Measurements from ENCODE around the gene ZFAND3. TPM values are rescaled to one million over a fixed set of nuclear protein-coding genes. Genes with fewer than 3 reads are reported as not detected.
A peak's percentile ranks its signal among the peaks of the same experiment; 100 is the strongest.
"Not testable (repeated sequence)": the region's sequence is repeated elsewhere in the genome, so short reads cannot be mapped to it uniquely, and the experiment has no call there.

Gene ZFAND3
- total and polyA plus RNA-seq, 8 donors = 65.9 to 125 (median 118) TPM

DNA sequence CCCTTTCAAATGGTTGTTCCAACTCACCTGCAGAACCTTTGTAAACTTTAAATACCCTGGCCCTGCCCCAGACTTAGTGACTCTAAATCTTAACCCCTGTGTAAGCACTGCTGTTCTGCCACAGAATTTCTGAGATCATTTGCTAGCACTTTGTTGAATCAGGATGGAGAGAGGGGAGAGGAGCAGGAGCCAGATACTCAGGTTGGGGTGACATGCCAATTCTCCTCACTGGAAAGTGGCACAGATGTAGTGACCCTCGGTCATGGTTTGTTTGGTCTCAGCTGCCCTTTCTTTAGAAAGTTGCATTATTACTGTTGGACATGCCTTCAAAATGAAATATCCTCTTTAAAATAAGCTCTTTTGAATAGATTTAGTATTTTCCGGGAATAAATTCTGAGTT is 168.0 kb downstream of the ZFAND3 start:
- peaks cover 19 to 31% of the 10 kb centered on the region in 2 donors for H3K4me1 ChIP-seq

DNA sequence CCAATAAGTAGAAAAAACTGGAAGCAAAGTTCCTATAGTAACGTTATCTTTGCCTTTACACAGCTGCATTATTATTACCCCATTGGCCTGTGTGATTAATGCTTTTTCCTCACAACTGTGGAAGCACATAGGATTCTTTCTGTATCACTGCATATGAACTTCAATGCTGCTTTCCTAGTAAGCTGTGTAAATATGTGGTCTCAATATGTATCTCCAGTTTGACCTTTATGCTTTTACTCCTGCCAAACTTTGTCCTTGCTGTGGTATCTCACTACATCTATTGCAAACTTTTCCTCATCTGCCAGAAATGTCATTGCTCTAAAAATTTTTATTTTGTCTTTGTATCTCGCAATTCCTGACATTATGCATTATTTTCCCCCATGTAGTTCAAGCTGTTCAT is 168.6 kb downstream of the ZFAND3 start:
- H3K9me3 ChIP-seq = no peaks in the 10 kb centered on the region
- no peaks in the 10 kb centered on the region for H3K27me3 ChIP-seq
- H3K4me3 ChIP-seq = no peak overlapping the region
- no peak overlapping the region for H3K27ac ChIP-seq
- H3K4me1 ChIP-seq = peaks cover 19 to 31% of the 10 kb centered on the region in 2 donors
- peak; percentile 38 for ATAC-seq
- H3K36me3 ChIP-seq = no peaks in the 10 kb centered on the region
- TF ChIP-seq, protein P1, sequence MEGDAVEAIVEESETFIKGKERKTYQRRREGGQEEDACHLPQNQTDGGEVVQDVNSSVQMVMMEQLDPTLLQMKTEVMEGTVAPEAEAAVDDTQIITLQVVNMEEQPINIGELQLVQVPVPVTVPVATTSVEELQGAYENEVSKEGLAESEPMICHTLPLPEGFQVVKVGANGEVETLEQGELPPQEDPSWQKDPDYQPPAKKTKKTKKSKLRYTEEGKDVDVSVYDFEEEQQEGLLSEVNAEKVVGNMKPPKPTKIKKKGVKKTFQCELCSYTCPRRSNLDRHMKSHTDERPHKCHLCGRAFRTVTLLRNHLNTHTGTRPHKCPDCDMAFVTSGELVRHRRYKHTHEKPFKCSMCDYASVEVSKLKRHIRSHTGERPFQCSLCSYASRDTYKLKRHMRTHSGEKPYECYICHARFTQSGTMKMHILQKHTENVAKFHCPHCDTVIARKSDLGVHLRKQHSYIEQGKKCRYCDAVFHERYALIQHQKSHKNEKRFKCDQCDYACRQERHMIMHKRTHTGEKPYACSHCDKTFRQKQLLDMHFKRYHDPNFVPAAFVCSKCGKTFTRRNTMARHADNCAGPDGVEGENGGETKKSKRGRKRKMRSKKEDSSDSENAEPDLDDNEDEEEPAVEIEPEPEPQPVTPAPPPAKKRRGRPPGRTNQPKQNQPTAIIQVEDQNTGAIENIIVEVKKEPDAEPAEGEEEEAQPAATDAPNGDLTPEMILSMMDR (IDR thresholded peaks at IDR 0.05) = no peak
- peak in 1 of 4 donors; percentile 46 for DNase-seq
- intact Hi-C loops (cut with DNase I) = no loop called here

More for the DNA sequence above, 168.0 kb downstream of the ZFAND3 start:
- H3K36me3 ChIP-seq = no peaks in the 10 kb centered on the region
- no peak overlapping the region for H3K4me3 ChIP-seq
- ATAC-seq (peak; percentile 12), DNase-seq (no peak)
- H3K27ac ChIP-seq = no peak overlapping the region
- H3K9me3 ChIP-seq = no peaks in the 10 kb centered on the region
- no peaks in the 10 kb centered on the region for H3K27me3 ChIP-seq
- TF ChIP-seq, protein P1 (IDR thresholded peaks at IDR 0.05) = no peak
- intact Hi-C loops (cut with DNase I) = no loop called here

DNA sequence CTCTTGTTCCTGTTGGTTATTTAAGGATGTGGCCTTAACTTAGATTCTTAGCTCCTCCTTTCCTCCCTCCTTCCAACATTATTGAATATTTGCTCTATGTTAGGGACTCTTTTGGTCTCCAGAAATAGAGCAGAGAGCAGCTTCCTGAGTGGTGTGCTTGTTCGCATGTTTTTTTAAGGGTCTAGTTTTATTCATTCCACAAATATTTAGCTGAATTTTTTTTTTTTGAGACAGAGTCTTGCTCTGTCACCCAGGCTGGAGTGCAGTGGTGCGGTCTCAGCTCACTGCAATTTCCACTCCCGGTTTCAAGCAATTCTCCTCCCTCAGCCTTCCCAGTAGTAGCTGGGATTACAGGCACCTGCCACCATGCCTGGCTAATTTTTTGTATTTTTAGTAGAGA is 169.2 kb downstream of the ZFAND3 start:
- intact Hi-C loops (cut with DNase I) = no loop called here
- no peak overlapping the region for H3K27ac ChIP-seq

DNA sequence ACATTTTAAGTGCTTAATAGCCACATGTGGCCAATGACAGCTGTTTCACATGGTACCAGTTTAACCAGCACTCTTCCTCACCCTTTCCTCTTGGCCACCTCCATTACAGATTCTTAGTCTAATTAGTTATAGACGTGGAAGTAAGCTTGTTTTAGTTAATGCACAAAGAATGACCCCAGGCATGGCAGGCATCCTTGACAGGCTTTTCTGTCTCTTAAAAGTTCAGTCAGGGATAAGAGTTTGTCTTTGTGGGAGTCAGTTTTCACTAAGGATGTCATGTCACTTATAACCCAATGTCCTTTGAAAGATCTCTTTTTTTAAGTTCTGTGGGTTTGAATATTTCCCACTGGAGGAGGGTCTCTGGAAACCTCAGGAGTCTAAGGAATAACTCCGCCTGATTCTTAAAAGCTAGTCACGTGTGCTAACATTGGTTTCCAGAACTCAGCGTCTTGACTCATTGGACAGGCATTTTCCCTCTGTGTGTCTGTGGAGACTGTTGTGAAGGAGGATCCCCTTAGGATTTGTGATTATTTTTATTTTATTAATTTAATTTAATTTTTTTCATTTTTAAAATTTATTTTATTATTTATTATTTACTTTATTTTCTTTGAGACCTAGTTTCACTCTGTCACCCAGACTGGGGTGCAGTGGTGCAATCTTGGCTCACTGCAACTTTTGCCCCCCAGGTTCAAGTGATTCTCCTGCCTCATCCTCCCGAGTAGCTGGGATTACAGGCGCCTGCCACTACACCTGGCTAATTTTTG is 171.4 kb downstream of the ZFAND3 start:
- intact Hi-C loops (cut with DNase I) = no loop called here
- ATAC-seq = peak; percentile 43
- H3K27ac ChIP-seq = no peak overlapping the region

More for the DNA sequence above, 169.2 kb downstream of the ZFAND3 start:
- no peaks in the 10 kb centered on the region for H3K9me3 ChIP-seq
- no peaks in the 10 kb centered on the region for H3K36me3 ChIP-seq
- no peak for DNase-seq
- TF ChIP-seq, protein P1 (IDR thresholded peaks at IDR 0.05) = no peak
- no peaks in the 10 kb centered on the region for H3K27me3 ChIP-seq
- H3K4me1 ChIP-seq = peaks cover 19 to 31% of the 10 kb centered on the region in 2 donors
- ATAC-seq = peak; percentile 52
- no peak overlapping the region for H3K4me3 ChIP-seq

DNA sequence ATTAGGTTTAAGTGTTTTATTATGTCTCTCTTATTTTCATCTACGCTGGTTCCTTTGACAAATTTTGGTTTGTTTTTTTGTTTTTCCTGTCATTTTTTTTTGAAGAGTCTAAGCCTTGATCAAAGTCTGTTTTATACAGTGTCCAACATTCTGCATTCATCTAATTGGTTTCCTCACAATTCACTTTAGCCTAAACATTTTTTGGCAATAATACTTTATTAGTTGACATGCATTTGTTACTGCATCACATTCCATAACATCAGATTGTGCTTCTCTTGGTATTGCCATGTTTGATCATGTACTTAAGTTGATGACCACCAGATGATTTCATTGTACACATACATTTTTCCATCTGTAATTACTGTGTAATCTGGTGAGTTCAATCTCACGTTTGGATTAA is 173.2 kb downstream of the ZFAND3 start:
- Histone ChIP-seq H3K27ac (no peak overlapping the region), H3K9me3 (no peaks in the 10 kb centered on the region), H3K36me3 (no peaks in the 10 kb centered on the region), H3K27me3 (no peaks in the 10 kb centered on the region), H3K4me3 (no peak overlapping the region), H3K4me1 (peaks cover 15 to 19% of the 10 kb centered on the region in 2 donors)
- intact Hi-C loops (cut with DNase I) = no loop called here
- DNase-seq (no peak), ATAC-seq (no peak)
- TF ChIP-seq, protein P1 (IDR thresholded peaks at IDR 0.05) = no peak

More for the DNA sequence above, 171.4 kb downstream of the ZFAND3 start:
- Histone ChIP-seq H3K27me3 (no peaks in the 10 kb centered on the region), H3K36me3 (no peaks in the 10 kb centered on the region), H3K4me3 (no peak overlapping the region), H3K9me3 (no peaks in the 10 kb centered on the region), H3K4me1 (peaks cover 25 to 31% of the 10 kb centered on the region in 2 donors)
- TF ChIP-seq, protein P1 (IDR thresholded peaks at IDR 0.05) = no peak
- DNase-seq = no peak

DNA sequence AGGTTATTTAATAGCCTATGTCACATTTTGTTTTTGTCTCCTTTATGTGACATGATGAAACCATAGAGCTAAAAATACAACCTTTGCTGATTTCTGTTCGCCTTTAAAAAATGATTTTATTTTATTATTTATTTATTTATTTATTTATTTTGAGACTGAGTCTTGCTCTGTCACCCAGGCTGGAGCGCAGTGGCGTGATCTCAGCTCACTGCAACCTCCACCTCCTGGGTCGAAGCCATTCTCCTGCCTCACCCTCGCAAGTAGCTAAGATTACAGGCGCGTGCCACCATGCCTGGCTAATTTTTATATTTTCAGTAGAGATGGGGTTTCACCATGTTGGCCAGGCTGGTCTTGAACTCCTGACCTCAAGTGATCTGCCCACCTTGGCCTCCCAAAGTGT is 173.7 kb downstream of the ZFAND3 start:
- H3K4me3 ChIP-seq; intact Hi-C loops (cut with DNase I): not testable (repeated sequence)
- peaks cover 11 to 17% of the 10 kb centered on the region in 2 donors for H3K4me1 ChIP-seq

More for the DNA sequence above, 173.7 kb downstream of the ZFAND3 start:
- not testable (repeated sequence) for H3K27ac ChIP-seq, H3K27me3 ChIP-seq, H3K36me3 ChIP-seq, DNase-seq, H3K9me3 ChIP-seq, ATAC-seq
